Right forelimb (tissue), 1 donor: ENCODE data around the gene WDR54.
"Not testable (repeated sequence)": the region's sequence is repeated elsewhere in the genome, so short reads cannot be mapped to it uniquely, and the experiment has no call there.

Source experiments
- DNase-seq: peaks from one replicate; pipeline ENCODE4 v3.0.0-alpha.2; 2018

Gene WDR54

DNA sequence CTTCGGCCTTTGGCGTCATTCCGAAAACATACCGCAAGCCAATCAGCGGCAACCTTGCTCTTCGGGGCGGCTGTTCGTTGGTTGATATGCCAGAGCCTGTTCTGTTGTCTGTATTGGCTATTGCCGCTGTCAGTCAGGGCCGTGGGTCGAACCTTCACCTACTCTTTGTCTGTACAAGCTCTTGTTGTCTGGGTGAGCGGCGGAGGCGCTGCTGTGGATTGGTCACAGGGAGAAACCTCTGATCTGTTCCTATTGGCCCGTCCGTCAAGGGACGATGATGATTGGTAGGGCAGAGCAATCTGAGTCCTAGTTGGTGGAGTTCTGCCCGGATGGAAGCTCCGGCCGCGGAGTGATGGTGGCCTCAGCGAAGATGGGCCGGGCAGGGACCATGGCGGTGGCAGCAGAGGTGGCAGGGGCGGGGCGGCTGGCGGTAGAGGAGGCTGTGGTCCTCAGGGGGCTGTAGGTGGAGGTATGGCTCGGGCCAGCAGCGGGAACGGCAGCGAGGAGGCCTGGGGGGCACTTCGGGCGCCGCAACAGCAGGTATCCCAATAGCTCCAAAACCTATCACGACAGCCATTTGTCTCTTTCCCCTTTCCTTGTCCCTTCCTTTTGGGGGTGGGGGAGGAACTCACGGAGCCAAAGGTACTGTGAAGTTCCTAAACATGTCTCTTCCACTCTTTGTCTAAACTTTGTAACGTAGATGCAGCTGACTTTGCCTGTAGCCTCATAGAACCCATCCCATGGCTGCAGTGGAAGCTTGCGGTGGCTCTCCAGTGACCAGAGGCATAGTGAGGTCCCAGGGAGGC lies 36.8 kb downstream of the WDR54 start, which contains the start of gene WBP1:
WBP1 (plus strand) TSS at position 307 of the 806 bp plus-strand sequence; CDS start at position 472, 165 bp downstream.
- peak; percentile 99 for DNase-seq

DNA sequence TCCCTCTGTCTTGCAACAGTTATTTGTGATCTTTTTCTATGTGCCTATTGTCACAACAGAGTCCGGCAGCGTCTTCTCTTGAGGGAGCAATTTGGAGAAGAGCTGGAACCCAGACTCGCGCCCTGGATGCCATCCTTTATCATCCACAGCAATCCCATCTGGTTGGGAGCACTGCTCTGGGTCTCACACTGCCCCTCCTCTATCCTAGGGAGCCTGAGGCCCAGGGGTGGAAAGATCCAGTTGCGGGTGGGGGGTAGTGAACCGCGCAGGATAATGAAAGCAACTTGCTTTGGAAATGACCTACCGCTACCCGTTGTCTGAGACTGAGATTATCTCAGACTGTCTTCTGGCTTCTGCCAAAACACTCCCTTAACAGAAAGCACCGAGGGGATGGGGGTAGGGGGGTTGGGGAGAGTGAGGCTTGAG lies 37.4 kb downstream of the WDR54 start:
- DNase-seq = no peak

DNA sequence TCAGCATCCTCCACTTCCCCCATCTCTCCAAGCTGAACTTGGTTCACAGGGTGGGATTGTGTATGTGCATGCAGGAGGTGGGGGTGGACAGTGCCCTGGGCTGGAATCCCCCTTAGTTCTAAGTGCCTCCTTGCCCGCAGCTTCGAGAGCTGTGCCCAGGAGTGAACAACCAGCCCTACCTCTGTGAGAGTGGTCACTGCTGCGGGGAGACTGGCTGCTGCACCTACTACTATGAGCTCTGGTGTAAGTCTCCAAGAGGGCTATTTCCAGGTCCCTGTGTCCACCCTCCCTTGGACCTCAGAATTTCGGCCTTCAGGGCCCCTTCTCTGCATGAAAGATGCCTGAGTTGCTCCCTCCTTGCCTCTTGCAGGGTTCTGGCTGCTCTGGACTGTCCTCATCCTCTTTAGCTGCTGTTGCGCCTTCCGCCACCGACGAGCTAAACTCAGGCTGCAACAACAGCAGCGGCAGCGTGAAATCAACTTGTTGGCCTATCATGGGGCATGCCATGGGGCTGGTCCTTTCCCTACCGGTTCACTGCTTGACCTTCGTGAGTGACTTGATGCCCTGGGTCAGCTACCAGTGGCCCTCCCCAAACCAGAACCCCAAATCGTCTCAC lies 38.1 kb downstream of the WDR54 start:
- DNase-seq = not testable (repeated sequence)

DNA sequence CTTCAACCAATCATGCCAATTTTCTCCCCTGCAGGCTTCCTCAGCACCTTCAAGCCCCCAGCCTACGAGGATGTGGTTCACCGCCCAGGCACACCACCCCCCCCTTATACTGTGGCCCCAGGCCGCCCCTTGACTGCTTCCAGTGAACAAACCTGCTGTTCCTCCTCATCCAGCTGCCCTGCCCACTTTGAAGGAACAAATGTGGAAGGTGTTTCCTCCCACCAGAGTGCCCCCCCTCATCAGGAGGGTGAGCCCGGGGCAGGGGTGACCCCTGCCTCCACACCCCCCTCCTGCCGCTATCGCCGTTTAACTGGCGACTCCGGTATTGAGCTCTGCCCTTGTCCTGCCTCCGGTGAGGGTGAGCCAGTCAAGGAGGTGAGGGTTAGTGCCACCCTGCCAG lies 38.7 kb downstream of the WDR54 start:
- not testable (repeated sequence) for DNase-seq

DNA sequence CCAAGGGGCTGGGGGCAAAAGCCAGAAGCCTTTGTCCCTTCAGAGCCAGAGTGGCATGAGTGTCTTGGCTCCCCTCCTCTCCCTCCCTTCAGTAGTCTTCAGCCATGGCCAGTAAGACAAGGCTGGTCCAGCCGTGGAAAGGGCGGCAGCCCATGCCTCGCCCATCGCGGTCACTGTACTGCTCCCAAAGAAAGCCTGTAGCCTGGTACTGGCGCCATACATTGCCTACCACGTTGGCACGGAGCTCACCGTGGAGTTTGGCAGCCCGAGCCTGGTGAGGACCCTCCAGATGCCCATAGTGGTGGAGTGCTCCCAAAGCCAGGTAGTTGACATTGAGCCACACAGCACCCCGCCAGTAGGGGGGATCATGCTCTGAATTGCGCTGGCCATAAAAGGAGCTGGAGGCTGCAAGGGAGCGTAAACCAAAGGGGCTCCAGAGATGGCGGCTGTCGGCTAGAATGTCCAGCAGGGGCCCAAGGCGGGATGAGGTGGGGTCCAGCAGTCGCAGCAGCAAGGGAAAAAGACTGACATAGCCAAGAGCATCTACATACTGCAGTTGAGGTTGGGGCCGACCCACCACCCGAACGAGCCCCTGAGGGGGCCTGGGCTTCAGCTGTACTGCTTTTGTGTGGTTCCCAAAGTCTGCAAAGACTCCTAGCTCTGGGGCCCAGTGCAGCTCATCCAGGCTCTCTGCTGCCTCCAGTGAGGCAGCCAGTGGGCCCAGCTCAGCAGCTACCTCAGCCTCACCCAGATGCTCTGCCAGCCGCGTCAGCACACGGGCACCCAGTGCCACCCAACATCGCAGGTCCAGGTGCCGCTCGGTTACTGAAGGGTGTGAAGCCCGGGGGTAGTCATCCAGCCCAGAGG lies 39.9 kb downstream of the WDR54 start:
- no peak for DNase-seq

DNA sequence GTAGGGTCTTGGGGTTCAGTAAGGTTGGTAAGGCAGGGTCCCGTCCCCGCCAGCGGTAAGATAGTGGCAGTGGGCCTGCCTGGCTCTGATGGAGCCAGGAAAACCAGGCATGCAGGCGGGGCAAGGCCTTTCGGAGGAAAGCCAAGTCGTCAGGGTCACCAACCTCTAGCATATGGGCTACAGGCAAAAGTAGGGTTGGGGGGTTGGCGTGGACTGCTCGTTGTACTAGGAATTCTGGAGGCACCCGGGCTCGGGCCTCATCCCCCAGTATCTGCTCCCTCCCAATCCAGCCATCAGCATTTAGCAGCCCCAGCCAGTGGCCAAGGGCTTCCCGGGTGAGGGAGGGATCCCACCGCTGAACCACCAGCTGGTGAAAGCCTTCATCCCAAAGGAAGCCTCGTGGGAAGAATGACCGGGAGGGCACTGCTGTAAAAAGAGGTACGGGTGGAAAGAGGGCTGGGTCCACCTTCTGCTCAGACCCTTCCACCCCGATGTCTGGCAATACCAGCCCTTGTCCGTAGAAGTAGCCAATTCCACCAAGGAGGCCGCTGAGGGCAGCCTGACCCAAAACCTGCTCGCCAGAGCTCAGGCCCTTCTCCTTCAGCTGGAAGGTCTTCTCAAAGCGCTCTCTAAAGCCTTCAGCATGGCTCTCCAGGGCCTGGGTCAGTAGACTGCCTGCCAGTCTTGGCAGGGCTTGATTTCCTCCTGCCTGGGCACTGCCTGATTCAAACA lies 40.7 kb downstream of the WDR54 start:
- DNase-seq = no peak

DNA sequence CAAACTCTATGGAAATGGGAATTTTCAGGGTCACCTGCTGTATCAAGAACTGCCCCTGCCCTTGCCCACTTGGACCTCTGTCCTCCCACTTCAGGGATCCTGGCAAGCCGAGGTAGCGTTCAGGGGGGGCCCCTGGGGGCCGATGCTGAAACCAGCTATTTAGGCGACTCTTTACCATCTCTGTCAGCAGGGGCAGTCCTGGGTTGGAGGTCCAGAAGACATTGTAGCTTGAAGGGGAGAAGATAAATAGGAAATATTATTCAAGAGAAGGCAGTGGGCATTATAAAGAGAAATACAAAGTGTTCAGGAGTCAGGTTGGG lies 41.2 kb downstream of the WDR54 start:
- no peak for DNase-seq

DNA sequence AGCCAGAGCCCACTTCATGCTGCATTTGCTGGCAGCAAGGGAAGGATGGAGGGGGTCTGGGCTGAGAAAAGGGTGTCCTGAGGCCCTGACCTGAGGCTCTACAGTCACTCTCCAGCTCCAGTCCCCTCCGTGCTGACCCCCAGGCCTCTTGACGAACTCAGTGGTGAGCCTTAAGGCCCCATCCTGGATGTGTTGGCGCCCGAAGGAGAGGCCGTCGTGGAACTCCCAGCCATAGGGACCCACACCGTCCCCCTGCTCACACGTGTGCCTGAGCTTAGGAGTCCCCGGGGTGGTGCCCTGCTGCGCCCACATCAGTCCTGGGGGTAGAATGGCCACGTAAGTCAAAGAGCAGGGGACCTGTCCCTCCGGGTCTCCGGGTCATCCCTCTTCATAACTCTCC lies 42.9 kb downstream of the WDR54 start:
- no peak for DNase-seq

DNA sequence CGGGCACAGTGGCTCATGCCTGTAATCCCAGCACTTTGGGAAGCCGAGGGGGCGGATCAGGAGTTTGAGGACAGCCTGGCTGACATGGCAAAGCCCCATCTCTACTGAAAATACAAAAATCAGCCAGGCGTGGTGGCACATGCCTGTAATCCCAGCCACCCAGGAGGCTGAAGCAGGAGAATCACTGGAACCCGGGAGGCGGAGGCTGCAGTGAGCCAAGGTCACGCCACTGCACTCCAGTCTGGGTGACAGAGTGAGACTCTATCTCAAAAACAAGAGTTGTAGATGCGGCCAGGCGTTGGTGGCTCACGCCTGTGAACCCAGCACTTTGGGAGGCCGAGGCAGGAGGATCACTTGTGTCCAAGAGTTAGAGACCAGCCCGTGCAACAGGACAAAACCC lies 49.2 kb downstream of the WDR54 start:
- not testable (repeated sequence) for DNase-seq

DNA sequence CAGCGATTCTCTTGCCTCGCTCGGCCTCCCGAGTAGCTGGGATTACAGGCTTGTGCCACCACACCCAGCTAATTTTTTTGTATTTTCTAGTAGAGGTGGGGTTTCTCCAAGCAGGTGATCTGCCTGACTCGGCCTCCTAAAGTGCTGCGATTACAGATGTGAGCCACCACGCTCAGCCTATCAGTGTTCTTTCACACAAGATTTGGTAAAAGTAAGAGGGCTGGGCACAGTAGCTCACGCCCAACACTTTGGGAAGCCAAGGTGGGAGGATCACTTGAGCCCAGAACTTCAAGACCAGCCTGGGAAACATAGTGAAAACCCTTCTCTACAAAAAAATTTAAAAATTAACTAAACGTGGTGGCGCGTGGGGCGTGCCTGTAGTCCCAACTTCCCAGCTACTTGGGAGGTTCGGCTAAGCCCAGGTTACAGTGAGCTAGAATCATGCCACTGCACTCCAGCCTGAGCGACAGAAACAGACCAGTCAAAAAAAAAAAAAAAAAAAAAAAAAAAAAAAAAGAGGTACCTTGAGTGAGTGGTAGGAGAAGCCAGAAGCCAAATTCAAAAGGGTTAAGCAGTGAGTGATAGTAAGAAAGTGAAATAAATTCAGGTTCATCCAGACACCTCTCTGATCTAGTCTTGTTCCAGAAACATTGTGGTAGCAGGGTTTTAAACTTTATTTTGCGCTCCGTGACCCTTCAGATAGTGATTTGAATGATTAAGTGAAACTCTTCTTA lies 50.0 kb downstream of the WDR54 start:
- no peak for DNase-seq

DNA sequence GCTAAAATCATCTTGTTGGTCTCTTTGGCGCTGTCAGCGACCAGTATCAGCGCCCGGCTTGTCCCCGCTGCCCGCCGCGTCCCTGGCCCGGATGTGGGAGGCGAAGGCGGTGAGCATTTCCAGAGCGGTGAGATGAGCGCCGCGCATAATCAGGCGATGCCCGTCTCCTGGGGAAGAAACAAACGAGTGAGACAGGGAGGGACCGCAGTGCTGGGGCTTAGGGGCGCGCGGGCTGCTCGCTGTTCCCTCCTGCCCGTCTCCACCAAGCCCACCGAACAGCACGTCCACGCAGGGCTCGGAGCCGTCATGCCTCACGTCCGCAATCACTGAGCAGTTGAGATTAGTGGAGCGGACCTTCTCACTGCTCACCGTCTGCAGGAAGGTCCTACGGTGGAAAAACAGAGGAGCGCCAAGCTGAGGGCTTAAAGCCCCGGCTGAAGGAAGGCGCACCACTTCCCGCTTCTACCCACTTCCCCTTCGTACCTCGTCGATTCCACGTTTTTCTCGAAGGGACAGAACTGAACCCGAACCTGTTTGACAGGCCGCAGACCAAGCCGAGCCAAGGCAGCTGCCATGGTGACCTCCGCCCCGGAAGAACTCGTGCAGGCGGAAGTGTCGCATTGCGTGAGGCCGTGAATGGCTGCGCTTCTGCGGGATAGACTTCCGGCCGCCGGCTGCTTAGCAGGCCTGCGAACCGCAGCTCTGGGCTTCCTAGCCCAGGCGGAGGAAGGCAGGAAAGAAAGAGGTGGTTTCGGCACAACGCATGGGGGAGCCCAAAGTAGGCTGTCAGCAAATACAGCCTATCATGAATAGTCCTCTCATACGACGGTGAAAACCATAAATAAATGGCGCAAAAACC lies 50.8 kb downstream of the WDR54 start, which contains the start of gene MRPL53:
MRPL53 (minus strand) TSS at position 595 of the 859 bp plus-strand sequence; CDS start at position 575, 20 bp downstream.
- peak; percentile 98 for DNase-seq

DNA sequence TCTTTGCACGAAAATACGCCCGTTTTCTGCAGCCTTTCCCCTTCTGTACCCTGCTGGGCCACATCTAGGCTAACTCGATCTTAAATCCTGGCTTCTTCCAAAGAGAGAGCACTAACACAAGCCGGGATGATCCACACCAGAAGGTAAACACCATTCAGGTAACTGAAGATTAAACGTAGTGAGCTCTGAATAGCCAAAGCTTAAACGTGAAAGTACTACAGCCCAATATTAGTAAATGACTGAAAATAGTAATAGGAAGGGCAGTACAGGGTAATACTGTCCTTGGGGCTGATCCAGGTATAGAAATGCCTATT lies 51.4 kb downstream of the WDR54 start:
- no peak for DNase-seq

DNA sequence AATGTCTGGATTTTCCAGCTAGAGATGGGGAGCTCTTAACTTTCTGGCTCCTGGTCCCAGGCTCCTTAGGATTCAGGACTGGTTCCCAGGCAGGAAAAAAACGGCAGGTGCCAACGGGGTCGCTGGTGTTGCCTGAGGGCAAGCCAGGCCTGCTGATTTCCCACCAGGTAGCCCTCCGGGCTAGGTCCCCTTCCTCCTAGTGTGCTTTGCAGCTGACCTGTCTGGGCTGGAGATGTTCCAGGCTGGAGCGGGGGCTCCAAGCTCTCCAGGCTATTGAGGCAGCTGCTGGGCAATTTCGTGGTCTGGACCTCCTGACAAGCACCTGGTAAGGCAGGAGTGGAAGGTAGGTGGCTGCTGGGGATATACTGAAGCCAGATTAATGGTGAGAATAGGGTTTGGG lies 53.0 kb downstream of the WDR54 start:
- DNase-seq = no peak

DNA sequence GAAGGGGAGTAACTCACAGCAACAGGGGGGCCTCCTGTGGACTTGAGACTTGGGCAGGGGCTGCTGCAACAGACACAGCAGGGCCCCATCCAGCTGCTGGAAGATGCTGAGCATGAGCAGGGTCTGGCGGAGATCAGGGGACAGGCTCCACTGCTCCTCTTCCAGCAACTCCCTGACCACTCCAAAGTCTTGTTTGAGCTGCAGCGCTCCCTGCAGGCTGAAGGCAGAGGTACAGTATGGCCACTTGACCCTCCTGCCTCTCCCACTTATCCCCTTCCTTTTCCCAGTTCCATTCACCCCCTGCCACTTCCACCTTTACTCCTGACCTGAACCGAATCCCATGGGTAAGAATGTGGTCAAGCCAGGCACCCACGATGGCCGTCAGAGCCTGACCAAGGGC lies 53.4 kb downstream of the WDR54 start:
- no peak for DNase-seq
